GM12878 (cell line): ENCODE measurements around the gene METTL23. TPM values are rescaled to one million over a fixed set of nuclear protein-coding genes. Genes with fewer than 3 reads are reported as not detected.

Source experiments
- ATAC-seq: fragments of 200-7000 bp; cut with Tn5 transposase; 3 replicates; pipeline ENCODE4 v1.9.1; 2020; ENCODE audit warnings: mild to moderate bottlenecking, moderate library complexity
- BruUV-seq: library from RNA; stranded (reverse); fragments of 400-500 nt; replicated peaks from 2 replicates; lab custom pipeline; 2021; lab: Mats Ljungman, UMichigan
- CTCF ChIA-PET: fragments of 300-600 bp; sonication (Branson Sonifier 250); formaldehyde crosslinking; extraction: SDS; loops from one replicate; lab custom pipeline; 2021; ENCODE audit warnings: inconsistent platforms; lab: Yijun Ruan, JAX
- POLR2A ChIA-PET: fragments of 350-600 bp; formaldehyde crosslinking; extraction: SDS; loops from one replicate; lab custom pipeline; 2021; ENCODE audit warnings: inconsistent platforms; lab: Charles Lee
- RAD21 ChIA-PET: fragments of 300-600 bp; sonication (Branson Sonifier 250); formaldehyde crosslinking; loops from one replicate; lab custom pipeline; 2023; ENCODE audit warnings: antibody characterized with exemption; ENCODE audit not compliant: unreplicated experiment; lab: Charles Lee
- SMC1A ChIA-PET: fragments of 300-600 bp; sonication (Branson Sonifier 250); formaldehyde crosslinking; loops from one replicate; lab custom pipeline; 2023; ENCODE audit not compliant: unreplicated experiment, uncharacterized antibody; lab: Charles Lee
- DNase-seq: peaks from one replicate; pipeline ENCODE4 v3.0.0-alpha.2; 2011; ENCODE audit warnings: low read depth, low spot score
- FAIRE-seq: peaks from 3 replicates; lab custom pipeline; 2011; peaks lifted over from hg19 to GRCh38; lab: Jason Lieb, UNC
- H2AFZ ChIP-seq: 2 replicates; pipeline ENCODE4 v1.6.0; 2011; ENCODE audit warnings: low read depth, low read length, control low read depth; ENCODE audit not compliant: control insufficient read depth
- H3K27ac ChIP-seq: 2 replicates; pipeline ENCODE4 v1.5.1; 2011; ENCODE audit warnings: control low read depth; ENCODE audit not compliant: control insufficient read depth, insufficient read depth
- H3K27me3 ChIP-seq, 2 experiments: replicated peaks in 1 of 2; 2 replicates each; pipeline versions ENCODE4 v1.6.0 to v1.6.1; 2011; ENCODE audit warnings: low read length in 1 of 2; ENCODE audit not compliant: control insufficient read depth in 2 of 2, insufficient read depth in 2 of 2
- H3K36me3 ChIP-seq, 2 experiments: 2 replicates each; pipeline ENCODE4 v1.5.1; 2011; ENCODE audit warnings: low read length in 1 of 2; ENCODE audit not compliant: control insufficient read depth in 2 of 2, insufficient read depth in 2 of 2
- H3K4me1 ChIP-seq: 2 replicates; pipeline ENCODE4 v1.6.1; 2011; ENCODE audit warnings: mild to moderate bottlenecking, low read length, moderate library complexity, mixed read lengths; ENCODE audit not compliant: control insufficient read depth, insufficient read depth
- H3K4me2 ChIP-seq: 2 replicates; pipeline ENCODE4 v1.6.0; 2011; ENCODE audit warnings: control low read depth; ENCODE audit not compliant: control insufficient read depth, insufficient read depth
- H3K4me3 ChIP-seq: fragments of 200-600 bp; sonication (generic); 2 replicates; pipeline ENCODE4 v1.5.1; 2016
- H3K79me2 ChIP-seq: 2 replicates; pipeline ENCODE4 v1.6.0; 2011; ENCODE audit warnings: low read length; ENCODE audit not compliant: control insufficient read depth, insufficient read depth
- H3K9ac ChIP-seq: 2 replicates; pipeline ENCODE4 v1.8.0; 2011; ENCODE audit warnings: low read length, control low read depth, mixed read lengths; ENCODE audit not compliant: control insufficient read depth, insufficient read depth
- H3K9me3 ChIP-seq: replicated peaks from 3 replicates; pipeline ENCODE4 v1.5.1; 2011; ENCODE audit warnings: mild to moderate bottlenecking, low read length; ENCODE audit not compliant: control insufficient read depth, insufficient read depth
- H4K20me1 ChIP-seq: 2 replicates; pipeline ENCODE4 v1.6.0; 2011; ENCODE audit not compliant: control insufficient read depth, insufficient read depth
- CEBPB ChIP-seq, 2 experiments: fragments of 150-350 bp in 1 of 2; IDR thresholded peaks; 2 replicates each; pipeline ENCODE4 v1.6.1; 2012 to 2014; ENCODE audit warnings: low read depth in 2 of 2, low read length in 2 of 2, borderline replicate concordance in 1 of 2, inconsistent platforms in 1 of 2
- RAD51 ChIP-seq: fragments of 450-650 bp; IDR thresholded peaks from 2 replicates; pipeline ENCODE4 v1.6.1; 2016; ENCODE audit warnings: moderate library complexity, mild to moderate bottlenecking, inconsistent platforms
- SUZ12 ChIP-seq: fragments of 200-600 bp; sonication (generic); IDR thresholded peaks from one replicate; pipeline ENCODE4 v1.6.1; 2018; ENCODE audit warnings: antibody characterized with exemption, mild to moderate bottlenecking; ENCODE audit not compliant: unreplicated experiment
- ZNF24 ChIP-seq: fragments of 450-650 bp; IDR thresholded peaks from 2 replicates; pipeline ENCODE4 v1.6.1; 2017; ENCODE audit warnings: antibody characterized with exemption, mild to moderate bottlenecking
- WGBS: methylation state at CpG from one replicate; pipeline ENCODE4 v1.1.6; 2016; ENCODE audit warnings: low lambda C conversion rate; ENCODE audit not compliant: insufficient replicate concordance, insufficient coverage; ENCODE audit errors: missing lambda C conversion rate; 5-methylcytosine and 5-hydroxymethylcytosine counted together
- in situ Hi-C: fragments of 300-500 bp; cut with MboI; formaldehyde crosslinking; loops from 9 replicates; pipeline ENCODE4 v1.14.3; 2018; ENCODE audit warnings: mixed read lengths
- intact Hi-C: fragments of 100-400 bp; cut with micrococcal nuclease; formaldehyde crosslinking; loops from one replicate; pipeline ENCODE4 v1.14.2; 2022; ENCODE audit not compliant: unreplicated experiment
- polyA plus RNA-seq, 11 experiments: library from polyadenylated mRNA; depleted of rRNA in 4 of 11; unstranded in 6 of 11; stranded (reverse) in 5 of 11; fragments of >200 nt; fragmentation: Nextera tagmentation in 4 of 11; fragmentation: Illumina TruSeq in 1 of 11; extraction: Ambion mirVana in 4 of 11; extraction: Trizol in 1 of 11; gene quantifications; 1 replicate in 1 of 11; 2 replicates in 10 of 11; pipeline versions ENCODE4 v1.2.1 to v1.2.3, GENCODE V29; 2011 to 2016; ENCODE audit warnings: inconsistent platforms in 2 of 11, missing spikeins in 2 of 11, low read depth in 1 of 11
- total RNA-seq, 4 experiments: library from RNA; depleted of rRNA in 3 of 4; stranded (reverse); fragments of >200 nt in 3 of 4; fragmentation: Illumina TruSeq in 1 of 4; extraction: Trizol in 1 of 4; gene quantifications; 2 replicates each; pipeline versions ENCODE4 v1.2.1 to v1.2.3, GENCODE V29; 2013 to 2021
- TF ChIP-seq, protein P1 (sequence below), 3 experiments: IDR thresholded peaks in 2 of 3; conservative IDR thresholded peaks in 1 of 3; 2 replicates each; pipeline ENCODE4 v1.5.1; 2011; ENCODE audit warnings: low read depth in 3 of 3, low read length in 3 of 3, mild to moderate bottlenecking in 3 of 3, control low read depth in 2 of 3, moderate library complexity in 2 of 3, inconsistent platforms in 1 of 3, mixed read lengths in 1 of 3; ENCODE audit not compliant: control insufficient read depth in 2 of 3, insufficient read depth in 1 of 3; ENCODE audit errors: extremely low read depth in 1 of 3

METTL23 gene
- total and polyA plus RNA-seq, 10 of the 15 experiments (the other 5 are each of a cell fraction or from before 2014, with no cell fraction given), result 25.6 to 61.5 (median 30.9) TPM

DNA sequence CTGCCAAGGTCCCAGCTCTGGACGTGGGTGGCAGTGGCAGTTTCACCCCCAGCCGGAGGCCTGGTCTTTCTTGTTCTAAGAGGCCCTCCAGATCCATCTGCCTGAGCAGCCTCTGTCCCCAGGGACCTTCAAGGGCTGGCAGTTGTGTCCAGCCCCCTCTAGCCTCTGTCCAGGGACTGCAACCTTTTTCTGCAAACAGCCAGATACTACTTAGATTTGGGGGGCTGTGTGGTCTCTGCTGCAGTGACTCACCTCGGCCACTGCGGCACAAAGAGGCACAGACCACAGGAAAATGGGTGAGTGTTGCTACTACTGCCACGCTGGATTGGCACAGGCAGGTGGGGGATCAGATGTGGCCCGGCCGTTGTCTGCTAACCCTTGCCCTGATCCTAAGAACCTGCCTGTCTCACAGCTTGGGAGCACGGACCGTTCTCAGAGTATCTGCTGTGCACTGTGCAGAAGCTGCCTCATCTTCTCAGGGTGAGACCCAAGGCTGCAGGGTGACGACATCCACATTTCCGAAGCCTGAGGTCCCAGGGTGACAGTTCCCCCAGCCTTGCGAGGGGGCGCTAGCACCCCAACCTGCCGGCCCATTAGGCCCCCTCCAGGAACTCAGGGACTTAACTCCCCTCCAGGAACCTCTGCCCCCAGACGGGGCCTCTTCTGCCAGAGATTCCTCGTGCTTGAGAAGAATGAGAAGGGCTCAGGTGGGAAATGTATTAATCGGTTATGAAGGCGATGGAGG, 43.5 kb upstream of the METTL23 start:
- BruUV-seq, result no TSS peak
- TF ChIP-seq RAD51, result no peak
- TF ChIP-seq CEBPB (IDR thresholded peaks at IDR 0.05; ENCODE audit: borderline replicate concordance in 1 of 2, low read depth in 2 of 2, low read length in 2 of 2), result no peak
- no peak for TF ChIP-seq SUZ12
- TF ChIP-seq, protein P1, sequence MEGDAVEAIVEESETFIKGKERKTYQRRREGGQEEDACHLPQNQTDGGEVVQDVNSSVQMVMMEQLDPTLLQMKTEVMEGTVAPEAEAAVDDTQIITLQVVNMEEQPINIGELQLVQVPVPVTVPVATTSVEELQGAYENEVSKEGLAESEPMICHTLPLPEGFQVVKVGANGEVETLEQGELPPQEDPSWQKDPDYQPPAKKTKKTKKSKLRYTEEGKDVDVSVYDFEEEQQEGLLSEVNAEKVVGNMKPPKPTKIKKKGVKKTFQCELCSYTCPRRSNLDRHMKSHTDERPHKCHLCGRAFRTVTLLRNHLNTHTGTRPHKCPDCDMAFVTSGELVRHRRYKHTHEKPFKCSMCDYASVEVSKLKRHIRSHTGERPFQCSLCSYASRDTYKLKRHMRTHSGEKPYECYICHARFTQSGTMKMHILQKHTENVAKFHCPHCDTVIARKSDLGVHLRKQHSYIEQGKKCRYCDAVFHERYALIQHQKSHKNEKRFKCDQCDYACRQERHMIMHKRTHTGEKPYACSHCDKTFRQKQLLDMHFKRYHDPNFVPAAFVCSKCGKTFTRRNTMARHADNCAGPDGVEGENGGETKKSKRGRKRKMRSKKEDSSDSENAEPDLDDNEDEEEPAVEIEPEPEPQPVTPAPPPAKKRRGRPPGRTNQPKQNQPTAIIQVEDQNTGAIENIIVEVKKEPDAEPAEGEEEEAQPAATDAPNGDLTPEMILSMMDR (IDR thresholded peaks at IDR 0.05 in 2 of 3, conservative IDR thresholded peaks at IDR 0.05 in 1 of 3; ENCODE audit: control insufficient read depth in 2 of 3, extremely low read depth in 1 of 3, insufficient read depth in 1 of 3, low read depth in 3 of 3, low read length in 3 of 3), result 0 out of 6 replicates have a peak, but pooled peaks of 1 of the 3 experiments have one; percentile 2
- no peak for TF ChIP-seq ZNF24
- intact Hi-C loops (no loop called here), in situ Hi-C loops (loop anchor here (5.0 kb wide), 1 partner anchor 161 kb away; no protein-coding TSS in a partner anchor)
- WGBS, result 29% methylated on average over 18 of the region's 18 CpGs
- Histone ChIP-seq H3K36me3 (no peaks in the 10 kb centered on the region), H3K79me2 (no peaks in the 10 kb centered on the region), H3K4me1 (no peaks in the 10 kb centered on the region), H3K27ac (no peak overlapping the region), H3K4me3 (no peak overlapping the region), H3K9me3 (no peaks in the 10 kb centered on the region), H3K4me2 (no peak overlapping the region), H2AFZ (no peak overlapping the region), H3K9ac (no peak overlapping the region), H3K27me3 (peaks cover 0 to 6% of the 10 kb centered on the region in 2 experiments; a peak in 2 of 4 replicates), H4K20me1 (no peaks in the 10 kb centered on the region)
- no peak for DNase-seq
- SMC1A ChIA-PET, result no interaction called here
- POLR2A ChIA-PET, result no interaction called here
- RAD21 ChIA-PET, result no interaction called here
- no peak for FAIRE-seq
- ATAC-seq, result peak; percentile 20; the same call in 2 of the 3 replicates
- CTCF ChIA-PET, result interaction anchor here (2.5 to 3.9 kb wide), 3 partner anchors 19 to 59 kb away, joined by 8 to 37 read pairs (median 9); no protein-coding TSS in a partner anchor
